ENCODE data around the gene MELTF.

GRCh38 chr3:197011780-197012539, 17.7 kb downstream of the MELTF start:
- TF ChIP-seq EZH2phosphoT487 (IDR thresholded peaks at IDR 0.05; ENCODE audit: low read depth) (no peak), CTCF (IDR thresholded peaks at IDR 0.05; ENCODE audit: low read depth, low read length) (no peak)

All from OCI-LY3 (cell line).